Osteocyte (in vitro differentiated cells): ENCODE results near the gene ATP11B. TPM values are rescaled to one million over a fixed set of nuclear protein-coding genes. Genes with fewer than 3 reads are reported as not detected.
"Not testable (repeated sequence)": the region's sequence is repeated elsewhere in the genome, so short reads cannot be mapped to it uniquely, and the experiment has no call there.

Experiments
- DNase-seq: peaks from one replicate; pipeline ENCODE4 v3.0.0; 2021; ENCODE audit warnings: mixed read lengths; ENCODE audit not compliant: unreplicated experiment; ENCODE audit errors: extremely low spot score
- H3K27ac Mint-ChIP-seq: one replicate; pipeline ENCODE4 v1.8.0; 2021; ENCODE audit warnings: mild to moderate bottlenecking, mixed read lengths; ENCODE audit not compliant: unreplicated experiment
- H3K27me3 Mint-ChIP-seq: one replicate; pipeline ENCODE4 v1.8.0; 2021; ENCODE audit warnings: mixed read lengths; ENCODE audit not compliant: unreplicated experiment
- H3K36me3 Mint-ChIP-seq: one replicate; pipeline ENCODE4 v1.8.0; 2021; ENCODE audit warnings: mixed read lengths; ENCODE audit not compliant: unreplicated experiment
- H3K4me1 Mint-ChIP-seq: one replicate; pipeline ENCODE4 v1.8.0; 2021; ENCODE audit warnings: mixed read lengths; ENCODE audit not compliant: unreplicated experiment
- H3K4me3 Mint-ChIP-seq: one replicate; pipeline ENCODE4 v1.8.0; 2021; ENCODE audit warnings: mild to moderate bottlenecking, moderate library complexity, mixed read lengths; ENCODE audit not compliant: unreplicated experiment
- H3K9me3 Mint-ChIP-seq: one replicate; pipeline ENCODE4 v1.8.0; 2021; ENCODE audit warnings: mixed read lengths; ENCODE audit not compliant: unreplicated experiment
- CTCF ChIP-seq: fragments of 200-600 bp; sonication (generic); IDR thresholded peaks from 2 replicates; pipeline ENCODE4 v1.5.0; 2021; ENCODE audit warnings: antibody characterized with exemption, mild to moderate bottlenecking, moderate library complexity
- total RNA-seq: library from RNA; stranded (reverse); gene quantifications from 2 replicates; pipeline ENCODE4 v1.2.1, GENCODE V29; 2021

ATP11B gene
- total RNA-seq, 1 donor from 2014 or later: 69.2 TPM

GRCh38 chr3:182816181-182816580, 22.9 kb downstream of the ATP11B start:
- Mint-ChIP-seq H3K4me3 (no peak overlapping the region), H3K4me1 (peaks cover 12% of the 10 kb centered on the region), H3K27ac (no peak overlapping the region), H3K36me3 (peaks cover 3% of the 10 kb centered on the region), H3K27me3 (no peaks in the 10 kb centered on the region), H3K9me3 (no peaks in the 10 kb centered on the region)
- no peak for DNase-seq
- no peak for TF ChIP-seq CTCF

GRCh38 chr3:182818296-182818978, 25.1 kb downstream of the ATP11B start:
- Mint-ChIP-seq H3K27me3 (no peaks in the 10 kb centered on the region), H3K9me3 (no peaks in the 10 kb centered on the region), H3K4me1 (peaks cover 12% of the 10 kb centered on the region), H3K4me3 (peak overlapping the region; percentile 58), H3K27ac (no peak overlapping the region), H3K36me3 (peaks cover 13% of the 10 kb centered on the region)
- no peak for TF ChIP-seq CTCF
- no peak for DNase-seq

- Mint-ChIP-seq H3K27ac (no peak overlapping the region), H3K27me3 (no peaks in the 10 kb centered on the region), H3K36me3 (peaks cover 20% of the 10 kb centered on the region), H3K9me3 (no peaks in the 10 kb centered on the region), H3K4me3 (no peak overlapping the region), H3K4me1 (peaks cover 14% of the 10 kb centered on the region)
- no peak for TF ChIP-seq CTCF
- no peak for DNase-seq
These were observed 28.1 kb downstream of the ATP11B start for GRCh38 chr3:182821221-182821981.

GRCh38 chr3:182822260-182822659, 29.0 kb downstream of the ATP11B start:
- H3K4me3 Mint-ChIP-seq, DNase-seq, H3K9me3 Mint-ChIP-seq, H3K27me3 Mint-ChIP-seq, H3K27ac Mint-ChIP-seq: not testable (repeated sequence)
- Mint-ChIP-seq H3K36me3 (peaks cover 20% of the 10 kb centered on the region), H3K4me1 (peaks cover 14% of the 10 kb centered on the region)

GRCh38 chr3:182824957-182825356, 31.7 kb downstream of the ATP11B start:
- Mint-ChIP-seq H3K4me3 (no peak overlapping the region), H3K27ac (no peak overlapping the region), H3K27me3 (no peaks in the 10 kb centered on the region), H3K36me3 (peaks cover 20% of the 10 kb centered on the region), H3K4me1 (peaks cover 12% of the 10 kb centered on the region), H3K9me3 (no peaks in the 10 kb centered on the region)
- TF ChIP-seq CTCF: no peak
- no peak for DNase-seq
